ENCODE data around the gene SPECC1L.
"Not testable (repeated sequence)": the region's sequence is repeated elsewhere in the genome, so short reads cannot be mapped to it uniquely, and the experiment has no call there.

The SPECC1L gene

GRCh38 chr22:24289114-24289513 is 18.5 kb downstream of the SPECC1L start:
- DNase-seq, result no peak

- DNase-seq, result no peak
Measured at GRCh38 chr22:24289741-24290163, 19.1 kb downstream of the SPECC1L start.

DNA sequence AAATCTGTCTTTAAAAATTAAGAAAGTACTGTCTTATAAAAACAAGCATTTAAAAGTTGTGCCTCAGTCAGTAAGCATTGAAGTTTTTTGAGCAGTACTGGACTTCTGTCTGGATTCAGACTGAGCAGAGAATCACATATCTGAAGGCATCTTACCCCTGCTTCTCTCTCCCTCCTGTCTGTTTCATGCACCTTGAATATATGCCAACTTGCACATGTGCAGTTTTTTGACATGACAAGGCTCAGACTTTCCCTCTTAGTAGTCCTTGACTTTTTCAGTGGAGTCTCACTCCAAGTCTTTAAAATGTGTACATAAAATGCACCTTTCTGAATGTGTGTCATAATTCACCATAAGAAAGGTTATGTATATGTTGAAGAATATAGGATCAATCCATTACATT is 19.8 kb downstream of the SPECC1L start:
- no peak for DNase-seq

DNA sequence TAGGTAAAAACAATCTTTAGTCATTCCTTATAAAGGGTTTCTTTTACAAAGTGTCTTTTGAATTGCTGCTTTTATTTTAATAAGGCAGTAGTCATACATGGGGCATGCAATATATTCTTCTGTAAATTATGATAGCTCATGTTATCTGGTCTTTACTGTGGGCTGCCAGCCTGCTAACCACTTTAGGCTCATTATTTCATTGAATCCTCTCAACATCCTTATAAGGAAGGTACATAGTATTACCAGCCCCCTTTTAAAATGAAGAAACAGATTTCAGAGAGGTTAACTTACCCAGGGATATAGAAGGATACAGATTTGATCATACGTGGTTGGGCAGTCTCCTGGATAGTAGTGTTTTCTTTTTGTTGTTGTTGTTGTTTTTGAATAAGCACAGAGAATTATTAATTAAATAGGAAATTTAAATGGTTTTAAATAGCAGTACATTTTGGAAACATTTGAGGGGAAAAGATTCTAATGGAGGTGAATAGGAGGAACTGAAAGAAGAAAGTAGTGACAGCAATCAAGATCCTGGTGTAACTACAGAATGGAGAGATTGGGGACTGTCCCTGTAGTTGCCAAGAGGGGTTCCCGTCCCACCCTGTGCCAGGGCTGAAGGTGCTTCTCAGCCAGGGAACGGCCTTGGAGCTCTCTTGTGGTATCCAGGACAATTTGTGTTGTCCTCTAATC is 21.0 kb downstream of the SPECC1L start:
- no peak for DNase-seq

DNA sequence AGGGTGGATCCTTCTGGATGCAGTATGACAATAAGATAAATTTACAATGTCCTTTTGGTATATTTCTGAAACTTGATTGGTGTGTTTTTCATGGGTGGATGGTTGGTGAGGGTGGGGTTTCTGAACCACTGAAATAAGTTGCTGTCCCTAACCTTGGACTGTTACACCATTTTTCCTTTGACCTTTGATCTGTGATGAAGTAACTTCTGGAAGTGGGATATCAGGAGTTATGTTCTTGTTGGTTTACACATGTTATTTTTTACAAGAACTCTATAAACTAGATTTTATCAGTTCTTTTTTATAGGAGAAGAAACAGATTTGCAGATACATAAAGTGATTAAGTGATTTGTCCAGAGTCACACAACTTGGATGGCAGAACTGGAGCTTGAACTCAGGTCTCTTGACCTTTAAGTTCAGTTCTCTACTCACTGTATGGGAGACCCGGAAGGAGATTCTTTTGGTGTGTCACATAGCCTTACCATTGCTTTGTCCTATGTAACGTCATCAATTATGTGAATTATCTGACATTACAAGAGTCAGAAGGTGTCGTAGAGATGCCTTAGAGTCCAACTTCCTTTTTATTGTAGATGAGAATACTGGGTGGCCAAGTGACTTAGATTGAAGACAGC is 21.7 kb downstream of the SPECC1L start:
- not testable (repeated sequence) for DNase-seq

DNA sequence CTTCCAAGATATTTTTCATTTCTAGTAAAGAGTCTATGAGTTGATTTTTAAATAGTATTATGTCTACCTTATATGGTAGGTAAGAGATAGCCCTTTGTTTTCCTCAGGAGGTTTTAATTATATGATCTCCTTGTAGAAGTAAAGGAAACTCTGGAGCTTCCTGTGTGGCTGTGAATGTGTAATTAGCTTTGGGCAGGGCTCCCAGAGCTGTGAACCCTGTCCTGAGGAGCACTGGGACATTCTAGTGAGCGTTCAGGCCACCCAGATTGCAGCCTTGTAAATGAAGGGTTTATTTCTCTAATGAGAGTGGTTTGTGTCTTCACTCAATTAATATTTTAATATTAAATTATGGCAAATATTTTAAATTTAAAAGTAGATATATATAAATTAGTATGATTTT is 24.3 kb downstream of the SPECC1L start:
- not testable (repeated sequence) for DNase-seq

DNA sequence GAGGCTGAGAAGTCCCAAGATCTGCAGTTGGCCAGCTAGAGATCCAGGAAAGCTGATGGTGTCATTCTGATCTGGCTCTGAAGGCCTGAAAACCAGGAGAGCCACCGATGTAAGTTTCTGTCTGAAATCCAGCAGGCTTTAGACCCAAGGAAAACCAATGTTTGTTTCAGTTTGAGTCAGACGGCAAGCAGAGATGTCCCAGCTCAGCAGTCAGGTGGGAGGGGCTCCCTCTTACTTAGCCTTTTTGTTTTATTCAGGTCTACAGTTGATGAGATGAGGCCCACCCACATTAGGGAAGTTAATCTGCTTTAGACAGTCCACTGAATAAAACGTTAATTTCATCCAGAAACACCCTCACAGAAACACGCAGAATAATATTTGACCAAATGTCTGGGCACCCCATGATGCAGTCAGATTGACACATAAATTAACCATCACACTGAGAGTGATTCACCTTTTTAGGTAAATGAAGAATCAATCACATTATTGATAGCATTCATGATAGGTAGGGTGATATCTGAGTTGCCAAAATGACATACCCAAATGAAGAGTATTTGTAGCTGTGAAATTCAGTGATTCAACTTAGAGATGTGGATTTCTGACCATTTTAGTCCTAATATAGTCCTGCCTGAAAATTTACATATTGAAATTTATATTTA is 28.0 kb downstream of the SPECC1L start:
- not testable (repeated sequence) for DNase-seq

DNA sequence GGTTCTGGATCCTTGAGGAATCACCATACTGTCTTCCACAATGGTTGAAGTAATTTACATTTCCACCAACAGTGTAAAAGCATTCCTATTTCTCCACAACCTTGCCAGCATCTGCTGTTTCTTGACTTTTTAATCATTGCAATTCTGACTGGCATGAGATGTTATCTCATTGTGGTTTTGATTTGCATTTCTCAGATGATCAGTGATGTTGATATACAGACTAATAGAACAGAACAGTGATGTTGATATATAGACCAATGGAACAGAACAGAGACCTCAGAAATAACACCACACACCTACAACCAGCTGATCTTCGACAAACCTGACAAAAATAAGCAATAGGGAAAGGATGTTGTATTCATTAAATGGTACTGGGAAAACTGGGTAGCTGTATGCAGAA is 29.9 kb downstream of the SPECC1L start:
- not testable (repeated sequence) for DNase-seq

- DNase-seq, result no peak
Measured at GRCh38 chr22:24302591-24302990, 32.0 kb downstream of the SPECC1L start.

- no peak for DNase-seq
Measured at GRCh38 chr22:24303007-24303406, 32.4 kb downstream of the SPECC1L start.

GRCh38 chr22:24304062-24304675 is 33.5 kb downstream of the SPECC1L start:
- no peak for DNase-seq

GRCh38 chr22:24305260-24305692 is 34.6 kb downstream of the SPECC1L start:
- no peak for DNase-seq

DNA sequence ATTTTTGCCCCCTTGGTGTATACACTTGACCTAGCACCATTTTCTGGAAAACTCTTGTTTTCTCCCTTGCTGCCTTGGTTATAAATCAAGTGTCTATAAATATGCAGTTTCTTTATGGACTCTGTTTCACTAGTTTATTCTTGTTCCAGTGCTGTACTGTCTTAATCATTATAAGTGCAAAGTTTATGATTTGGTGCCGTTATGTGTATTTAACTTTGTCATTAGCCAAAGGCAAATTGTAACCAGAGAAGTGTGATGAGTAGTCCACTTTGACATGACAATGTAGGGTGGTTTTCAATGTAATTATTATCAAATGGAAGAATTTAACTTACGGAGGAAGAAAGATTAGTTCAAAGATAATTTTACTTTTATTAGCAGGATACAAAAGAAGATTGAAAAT is 40.3 kb downstream of the SPECC1L start:
- DNase-seq, result no peak

DNA sequence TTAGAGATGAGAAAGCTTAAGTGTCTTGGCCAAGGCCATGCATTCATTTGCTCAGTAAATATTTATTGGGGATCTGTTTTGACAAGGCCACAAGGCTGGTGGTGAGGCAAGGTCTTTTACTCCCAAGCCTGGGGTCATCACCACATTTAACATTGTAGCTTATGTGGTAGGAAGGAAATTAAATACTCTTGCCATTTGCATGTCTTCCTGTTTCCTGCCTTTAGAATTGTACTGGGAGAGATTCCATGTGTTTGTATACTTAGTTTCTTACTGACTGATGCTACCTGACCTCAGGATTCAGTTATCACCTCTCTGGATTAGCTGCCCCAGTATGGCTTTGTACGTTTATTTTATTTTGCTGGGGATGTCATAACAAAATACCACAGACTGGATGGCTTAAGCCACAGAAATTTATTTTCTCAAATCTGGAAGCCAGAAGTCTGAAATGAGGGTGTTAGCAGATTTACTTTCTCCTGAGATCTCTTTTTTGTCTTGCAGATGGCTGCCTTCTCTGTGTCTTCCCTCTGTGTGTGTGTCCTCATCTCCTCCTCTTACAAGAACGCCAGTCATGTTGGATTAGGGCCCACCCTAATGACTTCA is 44.8 kb downstream of the SPECC1L start:
- DNase-seq, result no peak

DNA sequence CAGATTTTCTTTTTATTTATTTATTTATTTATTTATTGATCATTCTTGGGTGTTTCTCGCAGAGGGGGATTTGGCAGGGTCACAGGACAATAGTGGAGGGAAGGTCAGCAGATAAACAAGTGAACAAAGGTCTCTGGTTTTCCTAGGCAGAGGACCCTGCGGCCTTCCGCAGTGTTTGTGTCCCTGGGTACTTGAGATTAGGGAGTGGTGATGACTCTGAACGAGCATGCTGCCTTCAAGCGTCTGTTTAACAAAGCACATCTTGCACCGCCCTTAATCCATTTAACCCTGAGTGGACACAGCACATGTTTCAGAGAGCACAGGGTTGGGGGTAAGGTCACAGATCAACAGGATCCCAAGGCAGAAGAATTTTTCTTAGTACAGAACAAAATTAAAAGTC is 45.6 kb downstream of the SPECC1L start:
- not testable (repeated sequence) for DNase-seq

DNA sequence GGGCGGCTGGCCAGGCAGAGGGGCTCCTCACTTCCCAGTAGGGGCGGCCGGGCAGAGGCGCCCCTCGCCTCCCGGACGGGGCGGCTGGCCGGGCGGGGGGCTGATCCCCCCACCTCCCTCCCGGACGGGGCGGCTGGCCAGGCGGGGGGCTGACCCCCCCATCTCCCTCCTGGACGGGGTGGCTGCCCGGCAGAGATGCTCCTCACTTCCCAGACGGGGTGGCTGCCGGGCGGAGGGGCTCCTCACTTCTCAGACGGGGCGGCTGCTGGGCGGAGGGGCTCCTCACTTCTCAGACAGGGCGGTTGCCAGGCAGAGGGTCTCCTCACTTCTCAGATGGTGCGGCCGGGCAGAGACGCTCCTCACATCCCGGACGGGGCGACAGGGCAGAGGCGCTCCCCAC is 46.9 kb downstream of the SPECC1L start:
- not testable (repeated sequence) for DNase-seq

- DNase-seq, result no peak
Measured at GRCh38 chr22:24319451-24319850, 48.8 kb downstream of the SPECC1L start.

GRCh38 chr22:24321999-24322398 is 51.4 kb downstream of the SPECC1L start:
- DNase-seq, result no peak

DNA sequence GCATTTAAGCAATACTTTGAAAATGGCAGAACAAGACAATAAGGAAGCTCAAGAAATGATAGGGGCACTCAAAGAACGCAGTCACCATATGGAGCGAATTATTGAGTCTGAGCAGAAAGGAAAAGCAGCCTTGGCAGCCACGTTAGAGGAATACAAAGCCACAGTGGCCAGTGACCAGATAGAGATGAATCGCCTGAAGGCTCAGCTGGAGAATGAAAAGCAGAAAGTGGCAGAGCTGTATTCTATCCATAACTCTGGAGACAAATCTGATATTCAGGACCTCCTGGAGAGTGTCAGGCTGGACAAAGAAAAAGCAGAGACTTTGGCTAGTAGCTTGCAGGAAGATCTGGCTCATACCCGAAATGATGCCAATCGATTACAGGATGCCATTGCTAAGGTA is 51.9 kb downstream of the SPECC1L start:
- no peak for DNase-seq

DNA sequence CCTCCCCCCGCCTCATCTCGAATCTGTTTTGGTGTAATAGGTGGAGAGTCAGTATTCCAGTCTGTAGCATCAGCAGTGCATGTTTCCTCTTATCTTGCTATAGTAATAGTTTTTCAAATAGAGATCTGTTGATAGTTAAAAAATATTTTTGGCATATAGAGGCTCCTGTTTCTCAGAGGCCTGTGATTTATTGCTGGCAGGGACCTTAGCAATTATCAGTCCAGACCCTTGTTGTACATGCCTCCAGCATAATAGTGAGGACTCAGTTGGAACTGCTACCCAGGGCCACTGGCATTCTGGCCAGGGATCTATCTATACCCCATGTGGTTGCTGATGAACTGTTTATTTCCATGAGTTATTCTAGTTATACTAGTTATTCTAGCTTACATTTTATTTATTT is 52.6 kb downstream of the SPECC1L start:
- no peak for DNase-seq

DNA sequence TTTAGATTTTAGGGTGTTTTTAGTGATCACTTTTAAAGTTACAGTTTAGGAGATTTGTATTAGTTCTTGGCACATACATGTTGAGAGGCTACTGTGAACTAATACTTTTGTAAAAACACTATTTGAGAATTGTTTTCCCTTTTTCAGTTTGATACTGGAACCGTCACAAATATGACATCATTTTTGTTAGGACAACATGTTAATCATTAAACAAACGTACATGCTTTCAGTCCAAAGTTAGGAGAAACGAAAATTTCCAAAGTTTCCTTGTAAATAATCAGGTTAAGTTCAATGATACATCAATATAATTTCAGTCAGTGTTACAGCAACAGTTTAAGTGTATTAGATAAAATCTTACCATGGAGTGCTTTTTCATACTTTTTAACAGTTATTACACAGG is 53.1 kb downstream of the SPECC1L start:
- DNase-seq, result no peak

- no peak for DNase-seq
Measured at GRCh38 chr22:24324137-24324536, 53.5 kb downstream of the SPECC1L start.

DNA sequence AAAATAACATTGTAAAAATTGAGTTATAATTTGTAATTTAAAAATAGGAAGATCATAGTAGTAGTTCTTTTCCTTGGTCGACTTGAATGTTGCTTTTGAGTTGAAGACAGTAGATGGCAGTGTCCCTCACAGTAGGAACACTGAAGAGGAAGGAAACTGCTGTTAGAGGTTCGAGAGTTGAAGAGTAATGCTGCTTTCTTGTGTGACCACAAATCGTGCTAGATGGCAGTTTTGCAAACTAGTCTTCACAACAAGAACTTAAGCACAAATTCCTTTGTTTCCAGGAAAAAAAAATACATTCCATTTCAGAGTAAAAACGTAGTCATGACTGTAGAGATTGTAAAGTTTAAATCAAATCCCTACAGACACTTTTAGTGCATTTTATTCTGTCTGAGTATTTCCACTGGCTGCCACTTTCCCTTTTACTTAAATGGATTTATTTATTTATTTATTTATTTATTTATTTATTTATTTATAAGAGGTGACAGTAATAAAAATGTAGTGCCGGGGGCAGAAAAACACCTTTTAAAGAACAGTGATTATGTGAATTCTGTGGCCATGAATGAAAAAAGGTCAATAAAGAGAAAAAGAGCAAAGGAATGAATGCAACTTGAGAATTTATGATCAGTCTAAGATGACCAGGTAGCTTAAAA is 54.6 kb downstream of the SPECC1L start:
- DNase-seq, result no peak
